Measurements from ENCODE around the gene MT2A.

GRCh38 chr16:56584276-56584675 lies 24.1 kb upstream of the MT2A start:
- TF ChIP-seq CTCF (IDR thresholded peaks at IDR 0.05; ENCODE audit: insufficient read depth, low read depth, low read length): no peak
- TF ChIP-seq EZH2 (IDR thresholded peaks at IDR 0.05; ENCODE audit: insufficient read depth, low read length): no peak

All from astrocyte (in vitro differentiated cells and primary cell).